Activated CD4-positive, alpha-beta T cell treated with anti-CD3 and anti-CD28 coated beads, Interleukin-10, Interleukin-2, amounts not matched to agents 100 ng/mL and 50 ng/mL, durations not matched to agents 16 hours and 8 hours (primary cell): Measurements from ENCODE around the gene TST.
A peak's percentile ranks its signal among the peaks of the same experiment; 100 is the strongest.

ENCODE experiments used
- DNase-seq: peaks from one replicate; pipeline ENCODE4 v3.0.0-alpha.2; 2020

Gene TST

GRCh38 chr22:37030560-37031281, 11.5 kb upstream of the TST start:
- DNase-seq: no peak

- DNase-seq: no peak
Measured at GRCh38 chr22:37028692-37029674, 9.7 kb upstream of the TST start.

- no peak for DNase-seq
Measured at GRCh38 chr22:37027556-37027955, 8.3 kb upstream of the TST start.

GRCh38 chr22:37026325-37026724, 7.1 kb upstream of the TST start:
- no peak for DNase-seq

GRCh38 chr22:37025500-37026070, 6.3 kb upstream of the TST start:
- no peak for DNase-seq

- no peak for DNase-seq
Measured at GRCh38 chr22:37024339-37025157, 5.3 kb upstream of the TST start.

- DNase-seq: no peak
Measured at GRCh38 chr22:37023743-37024338, 4.6 kb upstream of the TST start.

GRCh38 chr22:37022483-37023337, 3.5 kb upstream of the TST start:
- DNase-seq: no peak

- DNase-seq: peak; percentile 71
Measured at GRCh38 chr22:37021710-37022482, 2.6 kb upstream of the TST start.

- DNase-seq: no peak
Measured at GRCh38 chr22:37021041-37021440, 1.8 kb upstream of the TST start.

- peak; percentile 39 for DNase-seq
Measured at GRCh38 chr22:37020192-37020479, 889 bp upstream of the TST start.

GRCh38 chr22:37018815-37019308, 385 bp downstream of the TST start:
- no peak for DNase-seq

GRCh38 chr22:37018086-37018814, 997 bp downstream of the TST start:
- no peak for DNase-seq

- no peak for DNase-seq
Measured at GRCh38 chr22:37017356-37017755, 1.9 kb downstream of the TST start.

- DNase-seq: no peak
Measured at GRCh38 chr22:37016134-37016910, 2.9 kb downstream of the TST start.

- no peak for DNase-seq
Measured at GRCh38 chr22:37015587-37015878, 3.7 kb downstream of the TST start.

- DNase-seq: no peak
Measured at GRCh38 chr22:37014835-37015586, 4.2 kb downstream of the TST start.

GRCh38 chr22:37014415-37014806, 4.8 kb downstream of the TST start:
- DNase-seq: no peak

GRCh38 chr22:37012956-37013355, 6.3 kb downstream of the TST start:
- no peak for DNase-seq
